CD4-positive, alpha-beta T cell treated with Interleukin-21 for 1 hour (primary cell): Measurements from ENCODE around the gene CASP6.
A peak's percentile ranks its signal among the peaks of the same experiment; 100 is the strongest.
"Not testable (repeated sequence)": the region's sequence is repeated elsewhere in the genome, so short reads cannot be mapped to it uniquely, and the experiment has no call there.

Source experiments
- DNase-seq: peaks from one replicate; pipeline ENCODE4 v3.0.0-alpha.2; 2020

The CASP6 gene

DNA sequence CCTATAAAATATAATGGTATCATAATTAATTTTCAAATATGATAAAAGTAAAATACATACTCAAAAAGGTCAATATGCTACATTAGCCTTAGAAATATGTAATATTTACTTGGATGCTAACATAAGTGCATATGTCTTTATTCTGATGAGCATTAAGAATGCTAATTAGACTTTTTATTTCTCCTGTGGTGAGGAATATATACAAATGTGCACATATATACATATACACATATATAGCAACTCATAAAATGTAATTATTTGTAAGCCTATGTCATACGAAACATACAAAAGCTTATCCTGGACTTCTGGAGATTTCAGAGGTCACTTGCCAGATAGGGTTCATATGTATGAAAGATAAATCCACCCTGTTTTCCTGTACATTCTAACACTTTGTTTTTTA lies 15.5 kb upstream of the CASP6 start:
- DNase-seq: no peak

DNA sequence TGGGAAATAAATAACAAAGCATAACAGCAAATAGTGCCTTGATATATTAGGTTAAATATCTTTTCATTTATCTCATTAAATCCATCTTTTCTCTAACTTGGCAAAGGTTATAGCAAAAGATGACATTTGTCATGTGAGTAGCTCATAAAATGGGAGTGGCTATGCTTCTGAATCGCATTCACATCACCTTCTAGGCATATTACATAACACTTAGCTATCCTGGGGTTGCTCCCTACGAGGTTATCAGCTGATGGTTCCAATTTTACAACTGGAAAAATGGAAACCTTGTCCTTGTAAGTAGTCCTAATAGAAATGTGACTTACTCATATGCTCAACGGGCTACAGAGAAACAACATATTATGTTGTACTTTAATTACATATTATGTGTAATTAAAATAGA lies 10.3 kb upstream of the CASP6 start:
- no peak for DNase-seq

DNA sequence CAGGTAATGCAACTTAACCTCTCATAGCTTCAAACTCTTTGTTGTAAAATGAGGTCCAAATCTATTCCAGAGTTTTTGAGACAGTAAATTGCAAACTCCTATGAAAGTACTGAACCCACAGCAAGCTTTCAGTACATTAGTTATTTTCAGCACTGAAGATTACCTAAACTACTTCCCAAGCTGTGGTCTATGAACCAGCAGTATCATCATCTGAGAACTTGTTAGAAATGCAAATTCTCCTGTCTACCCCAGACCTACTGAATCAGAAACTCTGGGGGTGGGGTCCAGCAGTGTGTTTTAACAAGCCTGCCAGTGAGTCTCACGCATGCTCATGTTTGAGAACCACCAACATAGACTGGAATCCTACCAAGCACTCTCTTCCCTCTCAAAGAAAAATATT lies 5.7 kb upstream of the CASP6 start:
- no peak for DNase-seq

DNA sequence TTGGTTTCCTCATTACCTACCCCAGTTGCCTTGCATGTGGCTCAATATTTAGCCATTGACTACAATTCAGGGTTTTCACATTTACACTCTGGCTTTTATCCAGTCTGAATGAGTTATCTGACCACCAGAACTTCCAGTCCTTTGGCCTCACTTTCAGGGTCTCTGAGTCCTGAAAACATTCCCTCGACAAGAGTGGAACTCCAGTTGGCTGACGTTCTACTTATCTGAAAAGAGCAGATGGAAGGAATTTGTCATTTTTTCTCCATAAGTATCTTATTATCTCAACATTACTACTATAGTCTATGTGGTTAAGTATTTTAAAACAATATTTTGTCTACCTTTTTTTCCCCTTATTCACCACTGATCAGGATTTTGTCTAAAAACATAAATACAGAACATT lies 5.2 kb upstream of the CASP6 start:
- no peak for DNase-seq

DNA sequence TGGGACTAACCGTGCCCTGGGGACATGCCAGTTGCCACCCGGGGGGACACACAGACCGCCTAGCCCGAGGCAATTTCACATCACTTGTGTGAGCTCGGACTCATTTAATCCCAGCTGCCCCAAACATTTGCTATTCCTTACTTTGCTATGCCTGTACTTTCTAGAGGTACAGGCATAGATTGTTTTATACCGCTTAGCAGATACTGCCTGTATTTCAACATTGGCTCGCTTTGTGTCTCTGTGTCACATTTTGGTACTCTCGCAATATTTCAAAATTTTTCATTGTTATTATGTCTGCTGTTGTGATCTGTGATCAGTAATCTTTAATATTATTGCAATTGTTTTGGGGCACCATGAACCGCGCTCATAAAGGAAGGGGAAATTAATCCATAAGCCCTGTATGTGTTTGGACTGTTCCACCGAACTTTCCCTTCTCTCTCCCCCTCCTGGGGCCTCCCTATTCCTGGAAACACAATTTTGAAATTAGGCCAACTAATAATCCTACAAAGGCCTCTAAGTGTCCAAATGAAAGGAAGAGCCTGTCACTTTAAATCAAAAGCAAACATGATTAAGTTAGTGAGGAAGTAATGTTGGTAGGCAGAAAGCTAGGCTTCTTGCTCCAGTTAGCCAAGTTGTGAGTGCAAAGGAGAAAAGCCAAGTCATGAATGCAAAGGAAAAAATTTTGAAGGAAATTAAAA lies 568 bp upstream of the CASP6 start:
- no peak for DNase-seq

DNA sequence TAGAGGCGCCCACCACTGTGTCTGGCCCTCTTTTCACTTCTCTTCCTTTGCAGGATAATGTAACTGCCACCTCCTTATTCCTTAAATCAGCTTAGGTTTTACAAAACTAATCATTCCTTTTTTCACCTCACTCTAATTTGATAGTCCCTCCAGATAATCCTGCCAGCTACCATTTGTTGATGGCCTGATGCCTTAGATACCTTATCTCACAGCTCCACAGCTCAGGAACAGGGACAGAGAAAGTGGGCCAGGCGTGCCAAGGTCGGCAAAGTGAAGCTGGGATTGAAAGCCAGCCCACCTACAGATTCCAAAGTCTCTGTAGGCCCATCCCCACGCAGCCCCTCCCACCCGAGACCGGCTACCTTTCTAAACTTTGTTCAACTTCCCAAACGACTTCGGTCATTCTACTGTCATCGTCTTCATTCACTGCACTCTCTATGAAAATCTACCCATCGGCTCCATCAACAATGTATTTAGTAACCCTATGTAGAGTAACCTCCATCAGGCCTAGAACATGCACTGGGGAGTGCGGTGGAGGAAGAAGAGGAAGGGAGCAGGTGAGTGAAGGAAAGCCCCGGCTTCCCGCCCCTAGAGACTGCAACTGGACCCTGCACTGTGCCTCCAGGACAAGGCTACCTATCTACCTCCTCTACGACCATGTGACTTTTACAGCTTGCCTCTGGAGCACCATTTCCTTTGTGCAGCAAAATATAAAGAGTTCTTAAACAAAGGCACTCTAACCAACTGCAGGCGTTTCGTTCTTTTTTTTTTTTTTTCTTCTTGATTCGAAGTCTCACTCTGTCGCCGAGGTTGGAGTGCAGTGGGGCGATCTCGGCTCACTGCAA lies 1.5 kb downstream of the CASP6 start:
- peak; percentile 11 for DNase-seq

DNA sequence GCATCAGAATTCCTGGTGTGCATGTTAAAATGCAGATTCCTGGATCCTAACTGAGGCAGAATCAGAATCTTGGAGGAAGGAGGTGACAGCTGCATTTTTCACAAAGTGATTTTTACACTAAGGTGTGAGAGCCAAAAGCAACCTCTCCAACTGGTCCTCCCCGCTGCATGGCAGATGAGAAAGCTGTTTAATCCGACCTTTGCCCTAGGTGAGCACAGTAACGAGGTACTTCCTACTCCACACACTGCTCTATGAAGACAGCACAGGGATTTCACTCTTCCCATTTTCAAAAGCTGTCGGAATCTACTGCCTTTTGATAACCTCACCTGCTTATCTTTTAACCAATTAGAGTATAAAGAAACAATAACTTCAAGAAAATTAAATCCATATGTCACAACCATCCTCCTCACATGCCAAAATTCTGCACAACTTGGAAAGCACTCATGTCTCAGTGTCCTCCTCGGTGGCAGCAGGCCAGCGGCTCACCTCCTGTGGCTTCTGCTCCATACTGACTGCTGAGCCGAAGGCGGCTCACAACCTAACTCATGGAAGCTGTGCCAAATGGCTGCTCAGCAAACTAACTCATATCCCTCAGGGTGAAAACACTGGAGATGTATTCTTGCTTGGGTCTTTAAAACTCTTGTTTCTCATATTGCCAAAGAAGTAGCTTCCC lies 3.6 kb downstream of the CASP6 start:
- no peak for DNase-seq

DNA sequence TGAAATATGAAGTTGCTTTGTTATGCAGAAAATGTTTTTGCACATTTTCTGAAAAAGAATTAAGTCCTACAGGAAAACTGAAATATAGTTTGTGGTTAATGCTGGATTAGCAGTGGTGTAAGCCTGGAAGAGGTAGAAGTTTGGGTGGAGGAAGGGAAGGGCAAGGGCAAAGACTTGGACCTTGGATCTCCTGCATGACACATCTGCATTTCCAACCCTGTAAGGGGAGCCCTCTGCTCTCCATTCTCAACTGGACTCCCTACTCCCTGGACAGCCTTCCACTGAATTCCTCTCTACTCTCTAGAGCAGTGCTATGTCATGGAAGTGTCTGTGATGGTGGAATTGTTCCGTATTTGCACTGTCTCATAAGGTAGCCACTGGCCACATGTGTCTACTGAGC lies 4.6 kb downstream of the CASP6 start:
- DNase-seq: no peak

DNA sequence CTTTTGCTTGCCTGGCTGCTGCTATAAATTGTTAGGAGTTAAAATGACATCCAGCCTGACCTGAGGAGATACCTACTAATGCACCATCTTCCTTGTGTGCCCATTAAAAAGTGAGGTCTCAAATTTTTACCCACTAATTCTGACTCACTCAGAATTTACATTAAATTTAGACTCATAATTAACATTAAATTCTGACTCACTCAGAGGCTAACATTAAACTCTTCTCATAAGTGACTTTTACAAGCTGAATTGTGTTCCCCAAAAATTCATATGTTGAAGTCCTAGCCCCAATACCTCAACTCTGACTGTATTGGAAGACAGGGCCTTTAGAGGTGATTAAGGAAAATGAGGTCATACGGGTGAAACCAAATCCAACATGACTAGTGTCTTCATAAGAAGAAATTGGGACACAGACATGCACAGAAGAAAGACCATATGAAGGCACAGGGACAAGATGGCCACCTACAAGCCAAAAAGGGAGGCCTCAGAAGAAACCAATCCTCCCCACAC lies 11.8 kb downstream of the CASP6 start:
- DNase-seq: no peak

DNA sequence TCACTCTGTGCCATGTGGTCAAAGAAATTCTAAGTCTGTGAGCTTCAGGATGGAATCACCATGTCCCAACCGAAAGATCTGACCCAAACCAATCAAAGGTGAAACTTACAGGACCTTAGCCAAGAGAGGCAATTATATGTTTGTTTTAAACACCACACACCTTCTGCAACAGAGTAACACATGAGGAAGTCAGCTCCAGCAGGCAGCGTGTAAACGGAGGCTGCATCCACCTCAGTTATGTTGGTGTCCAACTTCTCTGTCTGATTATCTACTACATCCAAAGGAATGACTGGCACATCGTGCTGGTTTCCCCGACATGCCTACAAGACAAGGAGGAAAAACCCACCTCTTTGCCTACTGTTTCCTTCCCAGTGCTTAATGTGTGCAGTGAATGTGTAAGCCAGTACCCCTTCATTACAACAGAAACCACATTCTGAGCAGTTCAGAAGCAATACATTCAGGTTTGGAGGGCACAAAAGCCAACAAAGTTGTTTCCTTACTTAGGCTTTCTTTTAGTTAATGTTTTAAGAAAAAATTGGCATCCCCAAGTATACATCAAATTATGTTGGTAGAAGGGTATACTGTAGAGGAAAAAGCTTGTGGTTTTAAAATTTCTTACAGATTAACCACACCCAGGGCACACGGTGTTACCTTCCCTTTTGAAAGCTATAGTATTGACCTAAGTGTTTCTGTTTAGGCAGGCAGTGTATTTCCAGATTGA lies 12.4 kb downstream of the CASP6 start:
- peak; percentile 40 for DNase-seq

DNA sequence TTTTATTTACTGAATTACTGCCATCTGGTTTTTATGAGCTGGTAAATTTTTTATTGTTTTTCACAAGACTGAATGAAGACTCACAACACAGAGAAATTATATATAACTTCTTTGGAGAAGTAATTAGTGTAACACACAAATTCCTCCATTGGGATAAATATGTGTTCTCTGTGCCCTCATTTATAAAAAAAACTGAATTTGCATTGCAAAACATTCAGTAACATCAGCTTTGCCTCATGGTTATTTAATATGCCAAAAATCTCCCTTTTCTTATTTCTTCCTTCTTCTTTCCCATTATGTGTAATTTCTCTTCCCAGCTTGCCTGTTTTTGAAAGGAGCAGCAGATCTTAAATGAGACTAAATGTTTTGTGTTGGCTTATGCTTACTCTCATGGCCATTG lies 18.5 kb downstream of the CASP6 start:
- no peak for DNase-seq

DNA sequence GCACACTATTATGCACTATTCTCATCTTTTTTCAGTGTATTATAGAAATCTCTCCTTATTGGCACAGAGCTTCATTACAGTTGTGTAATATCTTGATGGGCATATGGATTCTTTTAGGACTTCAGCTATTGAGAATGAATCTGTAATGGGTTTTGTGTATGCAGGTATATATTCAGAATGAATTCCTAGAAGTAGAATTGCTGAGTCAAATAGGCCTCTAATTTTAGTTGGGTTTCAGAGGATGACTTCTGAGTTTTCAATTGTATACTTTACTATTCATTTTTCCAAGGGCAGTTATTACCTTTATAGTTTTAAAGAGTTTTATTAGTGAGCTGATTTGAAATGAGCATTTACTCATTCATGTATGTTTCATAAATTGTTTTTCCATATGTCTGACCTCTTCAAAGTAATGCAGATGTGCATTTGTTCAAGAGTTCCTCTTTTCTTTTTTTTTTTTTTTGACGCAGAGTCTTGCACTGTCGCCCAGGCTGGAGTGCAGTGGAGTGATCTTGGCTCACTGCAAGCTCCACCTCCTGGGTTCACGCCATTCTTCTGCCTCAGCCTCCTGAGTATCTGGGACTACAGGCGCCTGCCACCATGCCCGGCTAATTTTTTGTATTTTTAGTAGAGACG lies 19.5 kb downstream of the CASP6 start:
- no peak for DNase-seq

DNA sequence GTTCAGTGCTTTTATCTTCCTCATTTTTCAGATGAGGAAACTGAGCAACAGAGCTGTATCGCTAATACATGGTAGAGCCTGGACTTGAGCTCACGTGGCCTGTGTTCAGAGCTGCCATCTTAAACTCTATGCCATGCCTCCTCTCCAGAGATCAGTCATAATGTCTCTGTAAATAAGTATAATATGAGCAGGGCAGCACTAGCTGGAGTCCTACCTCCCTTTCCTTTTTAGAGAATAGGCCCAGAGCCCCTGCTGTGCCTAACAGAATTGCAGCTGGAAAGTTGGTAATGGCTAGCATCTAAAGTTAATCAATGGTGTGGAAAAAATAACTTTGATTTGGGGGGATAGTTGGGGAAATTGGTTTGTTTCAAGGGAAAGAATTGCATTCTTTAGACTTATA lies 20.4 kb downstream of the CASP6 start:
- no peak for DNase-seq

DNA sequence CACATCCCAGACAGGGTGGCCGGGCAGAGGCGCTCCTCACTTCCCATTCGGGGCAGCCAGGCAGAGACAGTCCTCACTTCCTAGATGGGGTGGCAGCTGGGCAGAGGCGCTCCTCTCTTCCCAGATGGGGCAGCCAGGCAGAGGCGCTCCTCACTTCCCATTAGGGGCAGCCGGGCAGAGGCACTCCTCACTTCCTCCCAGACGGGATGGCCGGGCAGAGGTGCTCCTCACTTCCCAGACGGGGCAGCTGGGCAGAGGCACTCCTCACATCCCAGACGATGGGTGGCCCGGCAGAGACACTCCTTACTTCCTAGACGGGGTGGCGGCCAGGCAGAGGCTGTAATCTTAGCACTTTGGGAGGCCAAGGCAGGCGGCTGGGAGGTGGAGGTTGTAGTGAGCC lies 24.3 kb downstream of the CASP6 start:
- DNase-seq: not testable (repeated sequence)

DNA sequence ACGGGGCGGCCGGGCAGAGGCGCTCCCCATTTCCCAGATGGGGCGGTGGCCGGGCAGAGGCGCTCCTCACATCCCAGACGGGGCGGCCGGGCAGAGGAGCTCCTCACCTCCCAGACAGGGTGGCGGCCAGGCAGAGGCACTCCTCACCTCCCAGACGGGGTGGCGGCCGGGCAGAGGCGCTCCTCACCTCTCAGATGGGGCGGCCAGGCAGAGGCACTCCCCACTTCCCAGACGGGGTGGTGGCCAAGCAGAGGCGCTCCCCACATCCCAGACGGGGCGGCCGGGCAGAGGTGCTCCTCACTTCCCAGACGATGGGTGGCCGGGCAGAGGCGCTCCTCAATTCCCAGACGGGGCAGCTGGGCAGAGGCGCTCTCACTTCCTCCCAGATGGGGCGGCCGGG lies 24.8 kb downstream of the CASP6 start:
- DNase-seq: not testable (repeated sequence)

DNA sequence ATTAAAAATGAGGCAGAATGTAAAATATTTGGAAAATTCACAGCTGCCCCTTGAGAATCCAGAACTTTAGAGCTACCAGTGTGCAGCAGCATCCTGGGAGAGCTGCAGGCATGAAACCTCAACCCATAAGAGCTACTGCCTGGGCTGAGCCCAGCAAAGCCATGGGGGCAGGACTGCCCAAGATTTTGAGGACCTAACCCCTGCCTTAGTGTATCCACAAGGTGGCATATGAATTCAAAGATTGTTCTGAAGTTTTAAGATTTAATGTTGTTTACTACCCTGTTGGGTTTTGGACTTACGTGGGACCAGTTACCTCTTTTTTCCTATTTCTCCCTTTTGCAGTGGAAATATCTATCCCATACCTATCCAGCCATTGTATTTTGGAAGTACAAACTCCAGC lies 26.4 kb downstream of the CASP6 start:
- DNase-seq: peak; percentile 7

DNA sequence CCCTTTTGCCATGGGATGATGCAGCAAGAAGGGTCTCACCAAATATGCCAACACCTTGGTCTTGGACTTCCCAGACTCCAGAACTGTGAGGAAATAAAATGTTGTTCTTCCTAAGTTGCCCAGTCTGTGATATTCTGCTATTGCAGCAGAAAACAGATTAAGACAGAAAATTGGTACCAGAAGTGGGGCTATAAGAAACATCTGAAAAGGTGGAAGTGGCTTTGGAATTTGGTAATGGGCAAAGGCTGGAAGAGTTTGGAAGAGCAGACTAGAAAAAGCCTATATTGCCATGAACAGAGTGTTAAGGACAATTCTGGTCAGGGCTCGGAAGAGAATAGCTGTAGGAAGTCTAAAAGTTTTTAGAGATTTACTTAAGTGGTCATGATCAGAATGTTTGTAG lies 27.4 kb downstream of the CASP6 start:
- DNase-seq: no peak

DNA sequence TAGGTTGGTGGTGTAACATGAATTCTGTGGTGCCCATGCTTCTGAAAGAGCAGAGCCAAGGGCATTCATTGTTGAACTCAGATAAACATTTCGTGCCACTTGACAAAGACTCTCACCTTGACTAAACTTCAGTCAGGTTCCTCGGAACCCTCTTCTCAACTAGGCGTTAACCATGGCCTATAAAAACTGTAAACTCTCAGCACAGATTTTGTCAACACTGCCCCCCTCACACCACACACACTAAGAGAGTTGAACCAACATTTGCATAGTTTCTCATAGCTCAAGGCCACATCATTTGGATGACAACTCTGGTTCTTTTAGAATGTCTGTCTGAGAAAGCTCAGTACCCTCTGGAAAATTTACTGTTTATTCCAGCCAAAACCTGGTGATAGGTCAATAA lies 28.1 kb downstream of the CASP6 start:
- no peak for DNase-seq

DNA sequence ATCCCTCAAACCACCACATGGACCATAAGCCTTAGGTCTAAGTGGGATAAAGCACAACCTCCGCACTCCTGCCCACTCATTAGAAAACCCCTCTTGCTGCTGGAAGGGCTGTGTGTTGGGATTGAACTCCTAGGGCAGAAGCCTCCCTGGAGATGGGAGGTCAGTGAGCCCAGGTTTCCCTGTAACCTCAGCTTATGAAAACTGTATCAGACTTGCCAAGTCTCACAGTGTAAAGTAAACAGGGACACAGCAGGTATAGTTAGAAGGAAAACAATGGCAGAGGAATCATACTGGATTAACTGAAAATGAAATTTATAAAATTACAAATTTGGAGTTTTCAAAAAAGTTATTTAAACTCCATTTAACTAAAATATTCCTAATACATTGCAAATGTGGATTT lies 29.9 kb downstream of the CASP6 start:
- DNase-seq: no peak

DNA sequence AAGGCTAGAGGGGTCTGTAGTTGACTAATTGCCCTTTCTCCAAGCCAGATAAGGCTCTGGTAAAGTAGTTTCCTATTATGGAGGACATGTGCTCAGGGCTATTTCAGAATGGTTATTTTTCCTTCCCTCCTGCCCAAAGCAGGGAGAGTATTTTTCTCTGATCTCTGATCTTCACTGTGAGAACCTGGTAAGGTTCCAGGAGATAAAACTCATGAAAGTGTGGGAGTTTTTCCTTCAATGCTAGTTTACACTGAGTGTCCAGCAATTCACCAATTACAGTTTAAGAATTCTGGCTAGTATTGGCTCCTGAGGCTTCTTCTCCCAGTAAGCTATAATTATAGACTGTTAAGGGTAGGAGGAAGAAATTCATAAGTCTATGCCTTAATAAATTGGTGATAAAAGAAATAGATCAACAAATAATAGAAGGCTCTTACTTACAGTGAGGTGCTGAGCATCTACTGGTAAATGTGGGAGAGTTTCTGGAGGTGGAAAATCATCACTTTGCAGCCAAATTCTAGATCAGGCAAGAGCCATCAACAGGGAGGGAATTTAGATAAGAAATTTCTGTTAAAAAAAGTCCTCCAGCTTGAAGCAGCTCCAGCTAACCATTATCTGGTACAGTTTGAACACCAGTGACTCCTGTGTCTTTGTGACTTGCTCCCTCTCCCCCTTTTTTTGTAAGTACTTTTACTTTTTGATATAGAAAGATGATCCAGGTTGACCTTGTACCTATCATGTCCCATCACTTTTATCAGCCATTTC lies 30.9 kb downstream of the CASP6 start:
- DNase-seq: no peak

DNA sequence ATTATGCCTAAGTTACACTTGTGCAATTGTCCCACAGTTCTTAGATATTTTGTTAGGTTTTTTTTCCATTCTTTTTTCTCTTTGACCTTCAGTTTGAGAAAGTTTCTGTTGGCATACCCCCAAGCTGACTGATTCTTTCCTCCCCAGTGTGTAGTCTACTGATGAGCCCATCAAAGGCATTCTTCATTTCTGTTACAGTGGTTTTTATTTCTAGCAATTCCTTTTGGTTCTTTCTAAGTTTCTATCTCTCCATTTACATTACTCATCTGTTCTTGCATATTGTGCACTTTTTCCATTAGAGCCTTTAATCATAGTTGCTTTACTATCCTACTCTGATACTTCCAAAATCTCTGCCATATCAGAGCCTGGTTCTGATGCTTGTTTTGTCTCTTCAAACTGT lies 31.9 kb downstream of the CASP6 start:
- no peak for DNase-seq
